Measurements from ENCODE around the gene SDR42E2. TPM values are rescaled to one million over a fixed set of nuclear protein-coding genes. Genes with fewer than 3 reads are reported as not detected.
"Not testable (repeated sequence)": the region's sequence is repeated elsewhere in the genome, so short reads cannot be mapped to it uniquely, and the experiment has no call there.

SDR42E2 gene
- total RNA-seq, 1 donor from 2014 or later: not detected

- H3K4me3 ChIP-seq (ENCODE audit: low read length in 3 of 3); H3K9me3 ChIP-seq (ENCODE audit: control insufficient read depth in 3 of 3, low read length in 3 of 3); H3K36me3 ChIP-seq (ENCODE audit: control insufficient read depth in 3 of 3, insufficient read depth in 3 of 3, low read length in 3 of 3); H3K27me3 ChIP-seq (ENCODE audit: control insufficient read depth in 3 of 3, insufficient read depth in 3 of 3, low read length in 3 of 3); H3K9ac ChIP-seq (ENCODE audit: low read depth in 1 of 3, low read length in 3 of 3); H3K4me1 ChIP-seq (ENCODE audit: control insufficient read depth in 3 of 3, insufficient read depth in 3 of 3, low read length in 3 of 3); H3K27ac ChIP-seq (ENCODE audit: low read depth, low read length): not testable (repeated sequence)
Observed at GRCh38 chr16:22128537-22128936, 33.8 kb upstream of the SDR42E2 start.

- H3K4me1 ChIP-seq (ENCODE audit: control insufficient read depth in 3 of 3, insufficient read depth in 3 of 3, low read length in 3 of 3): no peaks in the 10 kb centered on the region
- no peaks in the 10 kb centered on the region for H3K27me3 ChIP-seq (ENCODE audit: control insufficient read depth in 3 of 3, insufficient read depth in 3 of 3, low read length in 3 of 3)
- no peak overlapping the region for H3K27ac ChIP-seq (ENCODE audit: low read depth, low read length)
- H3K9ac ChIP-seq (ENCODE audit: low read depth in 1 of 3, low read length in 3 of 3): no peak overlapping the region
- no peaks in the 10 kb centered on the region for H3K9me3 ChIP-seq (ENCODE audit: control insufficient read depth in 3 of 3, low read length in 3 of 3)
- no peaks in the 10 kb centered on the region for H3K36me3 ChIP-seq (ENCODE audit: control insufficient read depth in 3 of 3, insufficient read depth in 3 of 3, low read length in 3 of 3)
- H3K4me3 ChIP-seq (ENCODE audit: low read length in 3 of 3): no peak overlapping the region
Observed at GRCh38 chr16:22130528-22130927, 31.8 kb upstream of the SDR42E2 start.

- H3K9me3 ChIP-seq (ENCODE audit: control insufficient read depth in 3 of 3, low read length in 3 of 3): no peaks in the 10 kb centered on the region
- no peaks in the 10 kb centered on the region for H3K4me1 ChIP-seq (ENCODE audit: control insufficient read depth in 3 of 3, insufficient read depth in 3 of 3, low read length in 3 of 3)
- H3K4me3 ChIP-seq (ENCODE audit: low read length in 3 of 3): no peak overlapping the region
- no peaks in the 10 kb centered on the region for H3K36me3 ChIP-seq (ENCODE audit: control insufficient read depth in 3 of 3, insufficient read depth in 3 of 3, low read length in 3 of 3)
- no peaks in the 10 kb centered on the region for H3K27me3 ChIP-seq (ENCODE audit: control insufficient read depth in 3 of 3, insufficient read depth in 3 of 3, low read length in 3 of 3)
- no peak overlapping the region for H3K9ac ChIP-seq (ENCODE audit: low read depth in 1 of 3, low read length in 3 of 3)
- no peak overlapping the region for H3K27ac ChIP-seq (ENCODE audit: low read depth, low read length)
Observed at GRCh38 chr16:22132801-22133200, 29.5 kb upstream of the SDR42E2 start.

- peaks cover 0 to 4% (median 0%) of the 10 kb centered on the region in 3 donors for H3K27me3 ChIP-seq (ENCODE audit: control insufficient read depth in 3 of 3, insufficient read depth in 3 of 3, low read length in 3 of 3)
- no peak overlapping the region for H3K9ac ChIP-seq (ENCODE audit: low read depth in 1 of 3, low read length in 3 of 3)
- no peak overlapping the region for H3K27ac ChIP-seq (ENCODE audit: low read depth, low read length)
Observed at GRCh38 chr16:22138482-22138881, 23.8 kb upstream of the SDR42E2 start.

GRCh38 chr16:22139008-22139407 is 23.3 kb upstream of the SDR42E2 start:
- peaks cover 0 to 4% (median 0%) of the 10 kb centered on the region in 3 donors for H3K27me3 ChIP-seq (ENCODE audit: control insufficient read depth in 3 of 3, insufficient read depth in 3 of 3, low read length in 3 of 3)
- no peak overlapping the region for H3K9ac ChIP-seq (ENCODE audit: low read depth in 1 of 3, low read length in 3 of 3)
- H3K27ac ChIP-seq (ENCODE audit: low read depth, low read length): no peak overlapping the region
- no peak overlapping the region for H3K4me3 ChIP-seq (ENCODE audit: low read length in 3 of 3)
- H3K36me3 ChIP-seq (ENCODE audit: control insufficient read depth in 3 of 3, insufficient read depth in 3 of 3, low read length in 3 of 3): no peaks in the 10 kb centered on the region
- H3K4me1 ChIP-seq (ENCODE audit: control insufficient read depth in 3 of 3, insufficient read depth in 3 of 3, low read length in 3 of 3): no peaks in the 10 kb centered on the region
- H3K9me3 ChIP-seq (ENCODE audit: control insufficient read depth in 3 of 3, low read length in 3 of 3): no peaks in the 10 kb centered on the region

More at GRCh38 chr16:22138482-22138881, 23.8 kb upstream of the SDR42E2 start:
- no peaks in the 10 kb centered on the region for H3K36me3 ChIP-seq (ENCODE audit: control insufficient read depth in 3 of 3, insufficient read depth in 3 of 3, low read length in 3 of 3)
- no peaks in the 10 kb centered on the region for H3K4me1 ChIP-seq (ENCODE audit: control insufficient read depth in 3 of 3, insufficient read depth in 3 of 3, low read length in 3 of 3)
- no peak overlapping the region for H3K4me3 ChIP-seq (ENCODE audit: low read length in 3 of 3)
- H3K9me3 ChIP-seq (ENCODE audit: control insufficient read depth in 3 of 3, low read length in 3 of 3): no peaks in the 10 kb centered on the region

GRCh38 chr16:22139732-22140131 is 22.6 kb upstream of the SDR42E2 start:
- Histone ChIP-seq H3K36me3 (ENCODE audit: control insufficient read depth in 3 of 3, insufficient read depth in 3 of 3, low read length in 3 of 3) (no peaks in the 10 kb centered on the region), H3K4me3 (ENCODE audit: low read length in 3 of 3) (no peak overlapping the region), H3K9me3 (ENCODE audit: control insufficient read depth in 3 of 3, low read length in 3 of 3) (no peaks in the 10 kb centered on the region), H3K27me3 (ENCODE audit: control insufficient read depth in 3 of 3, insufficient read depth in 3 of 3, low read length in 3 of 3) (peaks cover 0 to 4% (median 0%) of the 10 kb centered on the region in 3 donors), H3K27ac (ENCODE audit: low read depth, low read length) (no peak overlapping the region), H3K9ac (ENCODE audit: low read depth in 1 of 3, low read length in 3 of 3) (no peak overlapping the region), H3K4me1 (ENCODE audit: control insufficient read depth in 3 of 3, insufficient read depth in 3 of 3, low read length in 3 of 3) (no peaks in the 10 kb centered on the region)

- H3K36me3 ChIP-seq (ENCODE audit: control insufficient read depth in 3 of 3, insufficient read depth in 3 of 3, low read length in 3 of 3): no peaks in the 10 kb centered on the region
- no peak overlapping the region for H3K9ac ChIP-seq (ENCODE audit: low read depth in 1 of 3, low read length in 3 of 3)
- no peaks in the 10 kb centered on the region for H3K9me3 ChIP-seq (ENCODE audit: control insufficient read depth in 3 of 3, low read length in 3 of 3)
- H3K27ac ChIP-seq (ENCODE audit: low read depth, low read length): no peak overlapping the region
- peaks cover 0 to 4% (median 0%) of the 10 kb centered on the region in 3 donors for H3K27me3 ChIP-seq (ENCODE audit: control insufficient read depth in 3 of 3, insufficient read depth in 3 of 3, low read length in 3 of 3)
- H3K4me1 ChIP-seq (ENCODE audit: control insufficient read depth in 3 of 3, insufficient read depth in 3 of 3, low read length in 3 of 3): no peaks in the 10 kb centered on the region
- no peak overlapping the region for H3K4me3 ChIP-seq (ENCODE audit: low read length in 3 of 3)
Observed at GRCh38 chr16:22141767-22142166, 20.5 kb upstream of the SDR42E2 start.

GRCh38 chr16:22144520-22144919 is 17.8 kb upstream of the SDR42E2 start:
- Histone ChIP-seq H3K4me1 (ENCODE audit: control insufficient read depth in 3 of 3, insufficient read depth in 3 of 3, low read length in 3 of 3) (no peaks in the 10 kb centered on the region), H3K27me3 (ENCODE audit: control insufficient read depth in 3 of 3, insufficient read depth in 3 of 3, low read length in 3 of 3) (peaks cover 0 to 4% (median 0%) of the 10 kb centered on the region in 3 donors), H3K36me3 (ENCODE audit: control insufficient read depth in 3 of 3, insufficient read depth in 3 of 3, low read length in 3 of 3) (no peaks in the 10 kb centered on the region), H3K9ac (ENCODE audit: low read depth in 1 of 3, low read length in 3 of 3) (no peak overlapping the region), H3K9me3 (ENCODE audit: control insufficient read depth in 3 of 3, low read length in 3 of 3) (no peaks in the 10 kb centered on the region), H3K4me3 (ENCODE audit: low read length in 3 of 3) (no peak overlapping the region), H3K27ac (ENCODE audit: low read depth, low read length) (no peak overlapping the region)

GRCh38 chr16:22147853-22148252 is 14.5 kb upstream of the SDR42E2 start:
- no peak overlapping the region for H3K4me3 ChIP-seq (ENCODE audit: low read length in 3 of 3)
- peaks cover 0 to 4% (median 0%) of the 10 kb centered on the region in 3 donors for H3K27me3 ChIP-seq (ENCODE audit: control insufficient read depth in 3 of 3, insufficient read depth in 3 of 3, low read length in 3 of 3)
- H3K27ac ChIP-seq (ENCODE audit: low read depth, low read length): no peak overlapping the region
- H3K4me1 ChIP-seq (ENCODE audit: control insufficient read depth in 3 of 3, insufficient read depth in 3 of 3, low read length in 3 of 3): no peaks in the 10 kb centered on the region
- no peak overlapping the region for H3K9ac ChIP-seq (ENCODE audit: low read depth in 1 of 3, low read length in 3 of 3)
- no peaks in the 10 kb centered on the region for H3K9me3 ChIP-seq (ENCODE audit: control insufficient read depth in 3 of 3, low read length in 3 of 3)
- no peaks in the 10 kb centered on the region for H3K36me3 ChIP-seq (ENCODE audit: control insufficient read depth in 3 of 3, insufficient read depth in 3 of 3, low read length in 3 of 3)

GRCh38 chr16:22151246-22151998 is 10.9 kb upstream of the SDR42E2 start:
- no peaks in the 10 kb centered on the region for H3K9me3 ChIP-seq (ENCODE audit: control insufficient read depth in 3 of 3, low read length in 3 of 3)
- no peaks in the 10 kb centered on the region for H3K36me3 ChIP-seq (ENCODE audit: control insufficient read depth in 3 of 3, insufficient read depth in 3 of 3, low read length in 3 of 3)
- H3K4me3 ChIP-seq (ENCODE audit: low read length in 3 of 3): no peak overlapping the region
- H3K4me1 ChIP-seq (ENCODE audit: control insufficient read depth in 3 of 3, insufficient read depth in 3 of 3, low read length in 3 of 3): no peaks in the 10 kb centered on the region
- no peak overlapping the region for H3K27ac ChIP-seq (ENCODE audit: low read depth, low read length)
- no peak overlapping the region for H3K9ac ChIP-seq (ENCODE audit: low read depth in 1 of 3, low read length in 3 of 3)
- H3K27me3 ChIP-seq (ENCODE audit: control insufficient read depth in 3 of 3, insufficient read depth in 3 of 3, low read length in 3 of 3): peaks cover 0 to 4% (median 0%) of the 10 kb centered on the region in 3 donors
